Right atrium auricular region (tissue), 2 donors: ENCODE measurements around the gene YBX2. TPM values are rescaled to one million over a fixed set of nuclear protein-coding genes. Genes with fewer than 3 reads are reported as not detected.
"Not testable (repeated sequence)": the region's sequence is repeated elsewhere in the genome, so short reads cannot be mapped to it uniquely, and the experiment has no call there.

ENCODE experiments used
- DNase-seq: peaks from one replicate; pipeline ENCODE4 v3.0.0-alpha.2; 2019; ENCODE audit warnings: low spot score
- H3K27ac ChIP-seq, 2 donors: fragments of 200-600 bp; sonication (generic); 1 replicate in 1 of 2; 2 replicates in 1 of 2; pipeline ENCODE4 v1.5.1; 2016 to 2019
- H3K27me3 ChIP-seq, 2 donors: fragments of 200-600 bp; sonication (generic); one replicate each; pipeline versions ENCODE4 v1.5.1 to v1.6.0; 2017 to 2019
- H3K36me3 ChIP-seq: fragments of 200-600 bp; sonication (generic); one replicate; pipeline ENCODE4 v1.5.1; 2016
- H3K4me1 ChIP-seq, 2 donors: fragments of 200-600 bp; sonication (generic); one replicate each; pipeline versions ENCODE4 v1.5.1 to v1.6.0; 2017 to 2019
- H3K4me3 ChIP-seq, 2 donors: fragments of 200-600 bp; sonication (generic); 1 replicate in 1 of 2; 2 replicates in 1 of 2; pipeline ENCODE4 v1.5.1; 2017 to 2019; ENCODE audit warnings: mild to moderate bottlenecking in 1 of 2, moderate library complexity in 1 of 2
- H3K9me3 ChIP-seq, 2 donors: fragments of 200-600 bp; sonication (generic); one replicate each; pipeline ENCODE4 v1.5.1; 2019
- CTCF ChIP-seq, 2 donors: fragments of 200-600 bp; sonication (generic); IDR thresholded peaks; one replicate each; pipeline ENCODE4 v1.5.1; 2019; ENCODE audit warnings: antibody characterized with exemption in 2 of 2
- total RNA-seq, 2 donors: library from RNA; depleted of rRNA; stranded (reverse); fragments of >200 nt; gene quantifications; one replicate each; pipeline ENCODE4 v1.1.0, GENCODE V29; 2016

YBX2 gene
- total RNA-seq, 2 donors from 2014 or later: 2.9 to 3.0 TPM

GRCh38 chr17:7334938-7335538, 40.6 kb upstream of the YBX2 start:
- Histone ChIP-seq H3K4me1 (peaks cover 0 to 6% of the 10 kb centered on the region in 2 donors), H3K9me3 (no peaks in the 10 kb centered on the region), H3K36me3 (no peaks in the 10 kb centered on the region), H3K4me3 (no peak overlapping the region), H3K27me3 (no peaks in the 10 kb centered on the region), H3K27ac (no peak overlapping the region)
- TF ChIP-seq CTCF (IDR thresholded peaks at IDR 0.05): no peak
- no peak for DNase-seq

- H3K4me3 ChIP-seq, H3K9me3 ChIP-seq, H3K27ac ChIP-seq, DNase-seq, H3K27me3 ChIP-seq, H3K36me3 ChIP-seq: not testable (repeated sequence)
- peaks cover 0 to 19% of the 10 kb centered on the region in 2 donors for H3K4me1 ChIP-seq
These were observed 38.2 kb upstream of the YBX2 start for GRCh38 chr17:7332600-7333069.

GRCh38 chr17:7332111-7332510, 37.7 kb upstream of the YBX2 start:
- no peaks in the 10 kb centered on the region for H3K9me3 ChIP-seq
- no peak for TF ChIP-seq CTCF (IDR thresholded peaks at IDR 0.05)
- peaks cover 0 to 22% of the 10 kb centered on the region in 2 donors for H3K4me1 ChIP-seq
- H3K27ac ChIP-seq: no peak overlapping the region
- H3K36me3 ChIP-seq: no peaks in the 10 kb centered on the region
- no peaks in the 10 kb centered on the region for H3K27me3 ChIP-seq
- H3K4me3 ChIP-seq: no peak overlapping the region
- DNase-seq: no peak

GRCh38 chr17:7330638-7331015, 36.2 kb upstream of the YBX2 start:
- no peak for DNase-seq
- H3K4me1 ChIP-seq: peaks cover 0 to 22% of the 10 kb centered on the region in 2 donors
- no peak for TF ChIP-seq CTCF (IDR thresholded peaks at IDR 0.05)
- H3K27ac ChIP-seq: peak overlapping the region; percentile 84 to 92
- peak overlapping the region; percentile 67 to 98 for H3K4me3 ChIP-seq
- H3K27me3 ChIP-seq: no peaks in the 10 kb centered on the region
- H3K9me3 ChIP-seq: no peaks in the 10 kb centered on the region
- H3K36me3 ChIP-seq: peaks cover 7% of the 10 kb centered on the region

GRCh38 chr17:7329997-7330637, 35.7 kb upstream of the YBX2 start:
- DNase-seq: peak; percentile 83
- Histone ChIP-seq H3K27me3 (no peaks in the 10 kb centered on the region), H3K27ac (peak overlapping the region; percentile 84 to 92)

More at GRCh38 chr17:7329997-7330637, 35.7 kb upstream of the YBX2 start:
- Histone ChIP-seq H3K4me1 (peaks cover 0 to 22% of the 10 kb centered on the region in 2 donors), H3K36me3 (peaks cover 12% of the 10 kb centered on the region), H3K9me3 (no peaks in the 10 kb centered on the region), H3K4me3 (peak overlapping the region; percentile 67 to 98)
- TF ChIP-seq CTCF (IDR thresholded peaks at IDR 0.05): no peak
